Thoracic aorta (tissue), 2 donors: ENCODE measurements around the gene PROCR. TPM values are rescaled to one million over a fixed set of nuclear protein-coding genes. Genes with fewer than 3 reads are reported as not detected.
"Not testable (repeated sequence)": the region's sequence is repeated elsewhere in the genome, so short reads cannot be mapped to it uniquely, and the experiment has no call there.

Experiments used
- ATAC-seq: fragments of 150-250 bp; one replicate; pipeline ENCODE4 v1.8.0; 2017; ENCODE audit warnings: low read depth; ENCODE audit not compliant: insufficient number of reproducible peaks, low FRiP score
- DNase-seq: peaks from one replicate; pipeline ENCODE4 v3.0.0-alpha.2; 2020; ENCODE audit warnings: low spot score
- H3K27ac ChIP-seq, 2 donors: fragments of 200-600 bp; sonication (generic); 1 replicate in 1 of 2; 2 replicates in 1 of 2; pipeline ENCODE4 v1.5.1; 2016; ENCODE audit warnings: mild to moderate bottlenecking in 2 of 2, moderate library complexity in 2 of 2
- H3K27me3 ChIP-seq: fragments of 200-600 bp; sonication (generic); replicated peaks from 2 replicates; pipeline ENCODE4 v1.6.0; 2016; ENCODE audit warnings: mild to moderate bottlenecking; ENCODE audit not compliant: insufficient read depth
- H3K36me3 ChIP-seq: fragments of 200-600 bp; sonication (generic); one replicate; pipeline ENCODE4 v1.5.1; 2016
- H3K4me1 ChIP-seq, 2 donors: fragments of 200-600 bp; sonication (generic); 1 replicate in 1 of 2; 2 replicates in 1 of 2; pipeline versions ENCODE4 v1.5.1 to v1.6.0; 2016; ENCODE audit warnings: low read depth in 2 of 2, mild to moderate bottlenecking in 1 of 2; ENCODE audit not compliant: control insufficient read depth in 1 of 2
- H3K4me3 ChIP-seq: fragments of 200-600 bp; sonication (generic); 2 replicates; pipeline ENCODE4 v1.5.1; 2016; ENCODE audit warnings: mild to moderate bottlenecking
- H3K9me3 ChIP-seq: fragments of 200-600 bp; sonication (generic); 2 replicates; pipeline ENCODE4 v1.5.1; 2016
- CTCF ChIP-seq: fragments of 200-600 bp; sonication (generic); IDR thresholded peaks from one replicate; pipeline ENCODE4 v1.5.1; 2019; ENCODE audit warnings: antibody characterized with exemption
- total RNA-seq, 2 donors: library from RNA; depleted of rRNA; stranded (reverse); fragments of >200 nt; gene quantifications; one replicate each; pipeline versions ENCODE4 v1.1.0 to v1.2.3, GENCODE V29; 2016

The PROCR gene
- total RNA-seq, 2 donors from 2014 or later, result 66.9 to 74.7 TPM

- H3K36me3 ChIP-seq, result peaks cover 10% of the 10 kb centered on the region
- no peaks in the 10 kb centered on the region for H3K9me3 ChIP-seq
- no peak for DNase-seq
- TF ChIP-seq CTCF, result no peak
- no peaks in the 10 kb centered on the region for H3K27me3 ChIP-seq
- peaks cover 14 to 17% of the 10 kb centered on the region in 2 donors for H3K4me1 ChIP-seq
- no peak overlapping the region for H3K27ac ChIP-seq
- ATAC-seq, result no peak
- no peak overlapping the region for H3K4me3 ChIP-seq
These were observed 27.2 kb upstream of the PROCR start for GRCh38 chr20:35144694-35145093.

GRCh38 chr20:35145141-35145564 is 26.7 kb upstream of the PROCR start:
- DNase-seq (no peak), ATAC-seq (no peak)
- Histone ChIP-seq H3K9me3 (no peaks in the 10 kb centered on the region), H3K4me1 (peaks cover 14 to 17% of the 10 kb centered on the region in 2 donors), H3K27me3 (no peaks in the 10 kb centered on the region), H3K27ac (no peak overlapping the region), H3K36me3 (peaks cover 10% of the 10 kb centered on the region), H3K4me3 (no peak overlapping the region)
- peak; percentile 20 for TF ChIP-seq CTCF

- peak overlapping the region; percentile 93 for H3K4me3 ChIP-seq
- H3K4me1 ChIP-seq, result peaks cover 14 to 17% of the 10 kb centered on the region in 2 donors
- TF ChIP-seq CTCF, result no peak
- ATAC-seq (no peak), DNase-seq (no peak)
- H3K36me3 ChIP-seq, result peaks cover 9% of the 10 kb centered on the region
- no peaks in the 10 kb centered on the region for H3K9me3 ChIP-seq
- H3K27ac ChIP-seq, result peak overlapping the region; percentile 61 to 65
- H3K27me3 ChIP-seq, result no peaks in the 10 kb centered on the region
These were observed 25.5 kb upstream of the PROCR start for GRCh38 chr20:35146299-35146919.

DNA sequence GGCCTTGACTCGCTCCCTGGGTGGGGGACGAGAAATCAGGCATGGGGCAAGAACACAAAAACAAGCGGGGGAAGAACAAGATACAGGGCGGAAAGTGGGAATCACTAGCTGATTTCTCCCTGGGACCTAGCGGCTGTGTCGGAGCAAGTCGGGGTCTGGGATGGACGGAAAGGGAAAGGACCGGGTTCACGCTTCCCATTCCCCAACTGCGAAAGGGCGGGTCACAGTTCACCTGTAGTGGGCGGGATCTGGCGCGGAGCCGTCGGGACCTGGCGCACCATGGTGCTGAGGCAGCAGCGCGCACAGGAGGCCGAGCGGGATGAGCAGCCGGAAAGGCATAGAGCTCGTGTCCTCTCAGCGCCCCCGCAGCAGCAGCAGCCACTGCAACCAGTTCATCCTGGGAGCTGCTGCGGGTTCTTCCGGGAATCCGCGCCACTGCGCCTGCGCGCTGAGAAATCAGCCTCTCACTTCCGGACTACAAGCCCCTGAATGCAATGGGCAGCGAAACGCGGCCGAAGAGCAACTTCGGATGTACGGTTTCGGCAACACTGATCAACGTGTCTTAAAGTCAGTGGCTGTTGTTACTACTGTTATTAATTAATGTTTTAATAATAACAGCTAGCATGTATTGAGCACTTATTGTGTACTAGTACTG is 24.8 kb upstream of the PROCR start, which contains the start of gene EDEM2:
EDEM2 (minus strand) TSS at position 417 of the 655 bp plus-strand sequence; CDS start at position 339, 78 bp downstream.
- no peak for TF ChIP-seq CTCF
- Histone ChIP-seq H3K36me3 (peaks cover 6% of the 10 kb centered on the region), H3K4me1 (peaks cover 14 to 17% of the 10 kb centered on the region in 2 donors), H3K27me3 (no peaks in the 10 kb centered on the region), H3K27ac (peak within 1 kb of the TSS; percentile 61 to 65), H3K4me3 (peak within 1 kb of the TSS; percentile 93), H3K9me3 (no peaks in the 10 kb centered on the region)
- peak; percentile 63 for DNase-seq
- peak; percentile 67 for ATAC-seq

DNA sequence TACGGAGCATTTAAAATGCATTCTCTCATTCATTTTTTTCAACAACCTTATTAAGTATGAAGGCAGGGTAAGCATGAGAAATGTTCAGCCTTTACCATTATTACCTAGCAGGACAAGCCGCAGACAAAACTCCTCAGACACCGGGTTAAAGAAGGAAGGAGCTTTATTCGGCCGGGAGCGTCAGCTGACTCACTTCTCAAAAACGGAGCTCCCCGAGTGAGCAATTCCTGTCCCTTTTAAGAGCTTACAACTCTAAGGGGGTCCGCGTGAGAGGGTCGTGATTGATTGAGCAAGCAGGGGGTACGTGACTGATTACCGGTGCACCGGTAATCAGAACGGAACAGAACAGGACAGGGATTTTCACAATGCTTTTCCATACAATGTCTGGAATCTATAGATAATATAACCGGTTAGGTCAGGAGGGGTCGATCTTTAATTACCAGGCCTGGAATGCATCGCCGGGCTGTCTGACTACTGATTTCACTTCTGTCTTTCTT is 24.2 kb upstream of the PROCR start:
- Histone ChIP-seq H3K4me1 (peaks cover 14 to 17% of the 10 kb centered on the region in 2 donors), H3K4me3 (peak overlapping the region; percentile 93), H3K27ac (peak overlapping the region; percentile 46 to 61)
- H3K27me3 ChIP-seq, H3K36me3 ChIP-seq, H3K9me3 ChIP-seq, ATAC-seq, DNase-seq: not testable (repeated sequence)
